ENCODE measurements around the gene KCNH5. TPM values are rescaled to one million over a fixed set of nuclear protein-coding genes. Genes with fewer than 3 reads are reported as not detected.

Gene KCNH5
- total RNA-seq, 2 experiments from 2014 or later, result not detected

DNA sequence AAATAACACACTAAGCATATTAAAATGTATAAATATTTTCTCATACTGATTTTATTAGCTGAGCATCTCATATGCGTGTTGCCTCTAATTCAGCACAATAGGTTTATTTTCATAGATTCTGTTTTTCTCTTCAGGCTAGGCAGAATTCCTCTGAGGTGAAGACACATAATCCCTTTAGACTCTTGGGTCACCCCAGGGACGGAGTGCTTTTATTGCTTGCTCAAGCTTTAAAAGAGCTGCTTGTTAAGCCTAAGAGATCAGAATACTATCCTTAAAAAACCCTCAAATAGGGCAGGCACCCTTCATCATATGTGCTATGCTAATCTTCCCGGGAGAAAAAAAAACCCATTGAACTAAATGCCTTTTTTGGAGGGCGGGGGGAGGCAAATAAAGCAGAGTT lies 390.1 kb downstream of the KCNH5 start:
- H3K9me2 ChIP-seq (ENCODE audit: insufficient read depth, low read length), result no peaks in the 10 kb centered on the region
- POLR2A ChIA-PET, result no interaction called here

DNA sequence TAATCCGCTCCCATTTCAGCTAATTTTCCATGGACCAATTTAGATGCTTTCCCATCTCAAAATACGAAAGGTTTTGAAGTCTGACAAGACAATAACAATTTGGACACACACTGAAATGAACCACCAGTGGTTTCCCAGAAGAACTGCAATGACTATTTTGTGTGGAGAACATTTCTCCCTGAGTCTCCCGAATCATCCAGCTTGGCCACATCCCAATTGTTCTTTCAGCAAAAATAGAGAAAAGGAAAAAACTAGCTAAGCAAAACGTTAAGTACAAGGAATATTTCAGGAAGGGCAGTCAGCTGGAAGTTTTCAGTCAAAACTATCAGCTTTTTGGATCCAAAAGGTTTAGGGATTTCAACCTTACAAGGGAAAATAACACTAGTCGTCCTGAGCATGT lies 390.6 kb downstream of the KCNH5 start:
- no peak overlapping the region for H3K4me3 ChIP-seq (ENCODE audit: low read depth, low read length, poor library complexity, severe bottlenecking)
- no peak overlapping the region for H3K27ac ChIP-seq (ENCODE audit: low read depth, low read length, poor library complexity, severe bottlenecking)
- DNase-seq (ENCODE audit: low spot score), result no peak
- no peak for TF ChIP-seq EZH2phosphoT487 (IDR thresholded peaks at IDR 0.05; ENCODE audit: borderline replicate concordance, low read depth, low read length)
- TF ChIP-seq, protein P1, sequence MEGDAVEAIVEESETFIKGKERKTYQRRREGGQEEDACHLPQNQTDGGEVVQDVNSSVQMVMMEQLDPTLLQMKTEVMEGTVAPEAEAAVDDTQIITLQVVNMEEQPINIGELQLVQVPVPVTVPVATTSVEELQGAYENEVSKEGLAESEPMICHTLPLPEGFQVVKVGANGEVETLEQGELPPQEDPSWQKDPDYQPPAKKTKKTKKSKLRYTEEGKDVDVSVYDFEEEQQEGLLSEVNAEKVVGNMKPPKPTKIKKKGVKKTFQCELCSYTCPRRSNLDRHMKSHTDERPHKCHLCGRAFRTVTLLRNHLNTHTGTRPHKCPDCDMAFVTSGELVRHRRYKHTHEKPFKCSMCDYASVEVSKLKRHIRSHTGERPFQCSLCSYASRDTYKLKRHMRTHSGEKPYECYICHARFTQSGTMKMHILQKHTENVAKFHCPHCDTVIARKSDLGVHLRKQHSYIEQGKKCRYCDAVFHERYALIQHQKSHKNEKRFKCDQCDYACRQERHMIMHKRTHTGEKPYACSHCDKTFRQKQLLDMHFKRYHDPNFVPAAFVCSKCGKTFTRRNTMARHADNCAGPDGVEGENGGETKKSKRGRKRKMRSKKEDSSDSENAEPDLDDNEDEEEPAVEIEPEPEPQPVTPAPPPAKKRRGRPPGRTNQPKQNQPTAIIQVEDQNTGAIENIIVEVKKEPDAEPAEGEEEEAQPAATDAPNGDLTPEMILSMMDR (conservative IDR thresholded peaks at IDR 0.05; ENCODE audit: low read length), result no peak
- H3K4me2 ChIP-seq (ENCODE audit: low read length), result no peak overlapping the region
- H3K9me3 ChIP-seq (ENCODE audit: low read length), result no peaks in the 10 kb centered on the region
- H3K36me3 ChIP-seq (ENCODE audit: insufficient read depth, low read length), result no peaks in the 10 kb centered on the region
- ChIA-PET CTCF (ENCODE audit: unreplicated experiment) (no interaction called here), POLR2A (interaction anchor here (0.7 kb wide), 1 partner anchor 101 kb away, joined by 3 read pairs; no protein-coding TSS in a partner anchor)
- H3K4me1 ChIP-seq (ENCODE audit: insufficient read depth, low read length, poor library complexity, severe bottlenecking), result no peaks in the 10 kb centered on the region
- no TSS peak for BruUV-seq (replicated peaks)
- H2AFZ ChIP-seq (ENCODE audit: low read length), result no peak overlapping the region
- intact Hi-C loops (cut with micrococcal nuclease; ENCODE audit: unreplicated experiment), result no loop called here
- no peaks in the 10 kb centered on the region for H4K20me1 ChIP-seq (ENCODE audit: insufficient read depth, low read length)
- H3K79me2 ChIP-seq (ENCODE audit: insufficient read depth, low read depth, low read length), result no peaks in the 10 kb centered on the region
- H3K9me2 ChIP-seq (ENCODE audit: insufficient read depth, low read length), result no peaks in the 10 kb centered on the region

More for the DNA sequence above, 390.1 kb downstream of the KCNH5 start:
- no peak overlapping the region for H3K4me2 ChIP-seq (ENCODE audit: low read length)
- no peaks in the 10 kb centered on the region for H3K4me1 ChIP-seq (ENCODE audit: insufficient read depth, low read length, poor library complexity, severe bottlenecking)
- H3K27ac ChIP-seq (ENCODE audit: low read depth, low read length, poor library complexity, severe bottlenecking), result no peak overlapping the region
- no peaks in the 10 kb centered on the region for H3K79me2 ChIP-seq (ENCODE audit: insufficient read depth, low read depth, low read length)
- TF ChIP-seq EZH2phosphoT487 (IDR thresholded peaks at IDR 0.05; ENCODE audit: borderline replicate concordance, low read depth, low read length), result no peak
- TF ChIP-seq, protein P1 (conservative IDR thresholded peaks at IDR 0.05; ENCODE audit: low read length), result no peak
- no peak overlapping the region for H2AFZ ChIP-seq (ENCODE audit: low read length)
- BruUV-seq (replicated peaks), result no TSS peak
- CTCF ChIA-PET (ENCODE audit: unreplicated experiment), result no interaction called here
- no peak for DNase-seq (ENCODE audit: low spot score)
- H3K36me3 ChIP-seq (ENCODE audit: insufficient read depth, low read length), result no peaks in the 10 kb centered on the region
- H3K4me3 ChIP-seq (ENCODE audit: low read depth, low read length, poor library complexity, severe bottlenecking), result no peak overlapping the region
- H3K9me3 ChIP-seq (ENCODE audit: low read length), result no peaks in the 10 kb centered on the region
- no peaks in the 10 kb centered on the region for H4K20me1 ChIP-seq (ENCODE audit: insufficient read depth, low read length)
- intact Hi-C loops (cut with micrococcal nuclease; ENCODE audit: unreplicated experiment), result no loop called here

Other genes starting within 250 kb of the KCNH5 start
- not detected in 2 replicates for gene RHOJ, start 159.0 kb upstream of the KCNH5 start, total RNA-seq (2014; rRNA removed; shearing (Covaris generic))
- gene RHOJ, start 159.0 kb upstream of the KCNH5 start, total RNA-seq (2022), result not detected in 2 replicates

Measured in OCI-LY7 (cell line).